Measurements from ENCODE around the gene IVL.

The IVL gene

GRCh38 chr1:152926091-152926490 is 17.7 kb downstream of the IVL start:
- Histone ChIP-seq H3K4me3 (ENCODE audit: low read length) (no peak overlapping the region), H3K9me3 (ENCODE audit: control insufficient read depth, low read length) (no peaks in the 10 kb centered on the region), H3K4me1 (ENCODE audit: control insufficient read depth, insufficient read depth, low read length) (no peaks in the 10 kb centered on the region), H3K27me3 (replicated peaks; ENCODE audit: control insufficient read depth, insufficient read depth, low read length) (no peaks in the 10 kb centered on the region), H3K9ac (ENCODE audit: low read length) (no peak overlapping the region), H3K36me3 (ENCODE audit: control insufficient read depth, insufficient read depth, low read length, severe bottlenecking) (no peaks in the 10 kb centered on the region)
- DNase-seq (ENCODE audit: low read depth): no peak

GRCh38 chr1:152928671-152929070 is 20.3 kb downstream of the IVL start:
- no peaks in the 10 kb centered on the region for H3K27me3 ChIP-seq (replicated peaks; ENCODE audit: control insufficient read depth, insufficient read depth, low read length)
- DNase-seq (ENCODE audit: low read depth): no peak
- H3K9ac ChIP-seq (ENCODE audit: low read length): no peak overlapping the region
- H3K36me3 ChIP-seq (ENCODE audit: control insufficient read depth, insufficient read depth, low read length, severe bottlenecking): no peaks in the 10 kb centered on the region
- H3K9me3 ChIP-seq (ENCODE audit: control insufficient read depth, low read length): no peaks in the 10 kb centered on the region
- no peak overlapping the region for H3K4me3 ChIP-seq (ENCODE audit: low read length)
- no peaks in the 10 kb centered on the region for H3K4me1 ChIP-seq (ENCODE audit: control insufficient read depth, insufficient read depth, low read length)

- H3K4me1 ChIP-seq (ENCODE audit: control insufficient read depth, insufficient read depth, low read length): no peaks in the 10 kb centered on the region
- no peak overlapping the region for H3K9ac ChIP-seq (ENCODE audit: low read length)
- H3K36me3 ChIP-seq (ENCODE audit: control insufficient read depth, insufficient read depth, low read length, severe bottlenecking): no peaks in the 10 kb centered on the region
- no peaks in the 10 kb centered on the region for H3K9me3 ChIP-seq (ENCODE audit: control insufficient read depth, low read length)
- H3K27me3 ChIP-seq (replicated peaks; ENCODE audit: control insufficient read depth, insufficient read depth, low read length): peaks cover 12% of the 10 kb centered on the region
- DNase-seq (ENCODE audit: low read depth): no peak
- no peak overlapping the region for H3K4me3 ChIP-seq (ENCODE audit: low read length)
Observed at GRCh38 chr1:152932170-152932811, 23.9 kb downstream of the IVL start.

GRCh38 chr1:152933196-152933595 is 24.9 kb downstream of the IVL start:
- Histone ChIP-seq H3K36me3 (ENCODE audit: control insufficient read depth, insufficient read depth, low read length, severe bottlenecking) (no peaks in the 10 kb centered on the region), H3K4me3 (ENCODE audit: low read length) (no peak overlapping the region), H3K27me3 (replicated peaks; ENCODE audit: control insufficient read depth, insufficient read depth, low read length) (peaks cover 12% of the 10 kb centered on the region), H3K4me1 (ENCODE audit: control insufficient read depth, insufficient read depth, low read length) (no peaks in the 10 kb centered on the region), H3K9ac (ENCODE audit: low read length) (no peak overlapping the region), H3K9me3 (ENCODE audit: control insufficient read depth, low read length) (no peaks in the 10 kb centered on the region)
- DNase-seq (ENCODE audit: low read depth): no peak

- Histone ChIP-seq H3K36me3 (ENCODE audit: control insufficient read depth, insufficient read depth, low read length, severe bottlenecking) (no peaks in the 10 kb centered on the region), H3K9me3 (ENCODE audit: control insufficient read depth, low read length) (no peaks in the 10 kb centered on the region), H3K27me3 (replicated peaks; ENCODE audit: control insufficient read depth, insufficient read depth, low read length) (no peaks in the 10 kb centered on the region), H3K4me3 (ENCODE audit: low read length) (no peak overlapping the region), H3K9ac (ENCODE audit: low read length) (no peak overlapping the region), H3K4me1 (ENCODE audit: control insufficient read depth, insufficient read depth, low read length) (no peaks in the 10 kb centered on the region)
- no peak for DNase-seq (ENCODE audit: low read depth)
Observed at GRCh38 chr1:152940614-152941013, 32.3 kb downstream of the IVL start.

GRCh38 chr1:152941037-152941711 is 32.8 kb downstream of the IVL start:
- no peak for DNase-seq (ENCODE audit: low read depth)
- Histone ChIP-seq H3K4me3 (ENCODE audit: low read length) (no peak overlapping the region), H3K36me3 (ENCODE audit: control insufficient read depth, insufficient read depth, low read length, severe bottlenecking) (no peaks in the 10 kb centered on the region), H3K9ac (ENCODE audit: low read length) (no peak overlapping the region), H3K4me1 (ENCODE audit: control insufficient read depth, insufficient read depth, low read length) (no peaks in the 10 kb centered on the region), H3K9me3 (ENCODE audit: control insufficient read depth, low read length) (no peaks in the 10 kb centered on the region), H3K27me3 (replicated peaks; ENCODE audit: control insufficient read depth, insufficient read depth, low read length) (no peaks in the 10 kb centered on the region)

- Histone ChIP-seq H3K9ac (ENCODE audit: low read length) (no peak overlapping the region), H3K4me1 (ENCODE audit: control insufficient read depth, insufficient read depth, low read length) (no peaks in the 10 kb centered on the region), H3K36me3 (ENCODE audit: control insufficient read depth, insufficient read depth, low read length, severe bottlenecking) (no peaks in the 10 kb centered on the region), H3K4me3 (ENCODE audit: low read length) (no peak overlapping the region), H3K9me3 (ENCODE audit: control insufficient read depth, low read length) (no peaks in the 10 kb centered on the region), H3K27me3 (replicated peaks; ENCODE audit: control insufficient read depth, insufficient read depth, low read length) (peaks cover 8% of the 10 kb centered on the region)
- DNase-seq (ENCODE audit: low read depth): no peak
Observed at GRCh38 chr1:152942161-152942560, 33.8 kb downstream of the IVL start.

- Histone ChIP-seq H3K4me3 (ENCODE audit: low read length) (no peak overlapping the region), H3K9me3 (ENCODE audit: control insufficient read depth, low read length) (no peaks in the 10 kb centered on the region), H3K9ac (ENCODE audit: low read length) (no peak overlapping the region), H3K27me3 (replicated peaks; ENCODE audit: control insufficient read depth, insufficient read depth, low read length) (peaks cover 14% of the 10 kb centered on the region), H3K36me3 (ENCODE audit: control insufficient read depth, insufficient read depth, low read length, severe bottlenecking) (no peaks in the 10 kb centered on the region), H3K4me1 (ENCODE audit: control insufficient read depth, insufficient read depth, low read length) (no peaks in the 10 kb centered on the region)
- DNase-seq (ENCODE audit: low read depth): no peak
Observed at GRCh38 chr1:152946248-152946647, 37.9 kb downstream of the IVL start.

GRCh38 chr1:152946651-152947256 is 38.4 kb downstream of the IVL start, which contains the start of gene SPRR5:
Gene SPRR5 (plus strand): TSS chr1:152947206. CDS start chr1:152948555, 1,349 bp downstream.
- no peak within 1 kb of the TSS for H3K9ac ChIP-seq (ENCODE audit: low read length)
- no peaks in the 10 kb centered on the region for H3K36me3 ChIP-seq (ENCODE audit: control insufficient read depth, insufficient read depth, low read length, severe bottlenecking)
- no peak within 1 kb of the TSS for H3K4me3 ChIP-seq (ENCODE audit: low read length)
- H3K4me1 ChIP-seq (ENCODE audit: control insufficient read depth, insufficient read depth, low read length): no peaks in the 10 kb centered on the region
- H3K9me3 ChIP-seq (ENCODE audit: control insufficient read depth, low read length): no peaks in the 10 kb centered on the region
- no peak for DNase-seq (ENCODE audit: low read depth)
- H3K27me3 ChIP-seq (replicated peaks; ENCODE audit: control insufficient read depth, insufficient read depth, low read length): peaks cover 14% of the 10 kb centered on the region

- Histone ChIP-seq H3K4me1 (ENCODE audit: control insufficient read depth, insufficient read depth, low read length) (no peaks in the 10 kb centered on the region), H3K36me3 (ENCODE audit: control insufficient read depth, insufficient read depth, low read length, severe bottlenecking) (no peaks in the 10 kb centered on the region), H3K9me3 (ENCODE audit: control insufficient read depth, low read length) (no peaks in the 10 kb centered on the region), H3K4me3 (ENCODE audit: low read length) (no peak overlapping the region), H3K9ac (ENCODE audit: low read length) (no peak overlapping the region), H3K27me3 (replicated peaks; ENCODE audit: control insufficient read depth, insufficient read depth, low read length) (peaks cover 11% of the 10 kb centered on the region)
- DNase-seq (ENCODE audit: low read depth): no peak
Observed at GRCh38 chr1:152951711-152952110, 43.4 kb downstream of the IVL start.

GRCh38 chr1:152953761-152954160 is 45.4 kb downstream of the IVL start:
- H3K9ac ChIP-seq (ENCODE audit: low read length): no peak overlapping the region
- peaks cover 5% of the 10 kb centered on the region for H3K27me3 ChIP-seq (replicated peaks; ENCODE audit: control insufficient read depth, insufficient read depth, low read length)
- no peaks in the 10 kb centered on the region for H3K36me3 ChIP-seq (ENCODE audit: control insufficient read depth, insufficient read depth, low read length, severe bottlenecking)
- no peaks in the 10 kb centered on the region for H3K9me3 ChIP-seq (ENCODE audit: control insufficient read depth, low read length)
- no peak overlapping the region for H3K4me3 ChIP-seq (ENCODE audit: low read length)
- no peaks in the 10 kb centered on the region for H3K4me1 ChIP-seq (ENCODE audit: control insufficient read depth, insufficient read depth, low read length)
- DNase-seq (ENCODE audit: low read depth): no peak
